Naive thymus-derived CD4-positive, alpha-beta T cell (primary cell): ENCODE measurements around the gene SELPLG. TPM values are rescaled to one million over a fixed set of nuclear protein-coding genes. Genes with fewer than 3 reads are reported as not detected.
A peak's percentile ranks its signal among the peaks of the same experiment; 100 is the strongest.
"Not testable (repeated sequence)": the region's sequence is repeated elsewhere in the genome, so short reads cannot be mapped to it uniquely, and the experiment has no call there.

ENCODE experiments used
- ATAC-seq: fragments of 150-1000 bp; cut with Tn5 transposase; 2 replicates; pipeline ENCODE4 v1.10.0; 2021; ENCODE audit warnings: mild to moderate bottlenecking, moderate library complexity
- CTCF ChIA-PET: fragments of 350-600 bp; sonication (Branson Sonifier 250); formaldehyde crosslinking; loops from one replicate; lab custom pipeline; 2021; ENCODE audit warnings: antibody characterized with exemption; lab: Charles Lee
- POLR2A ChIA-PET: fragments of 350-600 bp; sonication (Branson Sonifier 250); formaldehyde crosslinking; loops from one replicate; lab custom pipeline; 2021; ENCODE audit warnings: antibody characterized with exemption, inconsistent platforms; lab: Charles Lee
- DNase-seq, 9 donors: peaks; one replicate each; pipeline versions ENCODE4 v3.0.0 to v3.0.0-alpha.2; 2020 to 2022; ENCODE audit warnings: mixed read lengths in 1 of 9
- H3K27ac ChIP-seq: one replicate; pipeline ENCODE4 v1.7.0; 2013; ENCODE audit warnings: mild to moderate bottlenecking, low read depth, low read length, moderate library complexity
- H3K27me3 ChIP-seq, 2 donors: one replicate each; pipeline ENCODE4 v1.7.0; 2013; ENCODE audit warnings: low read length in 2 of 2, mild to moderate bottlenecking in 2 of 2, moderate library complexity in 2 of 2; ENCODE audit not compliant: control insufficient read depth in 2 of 2, insufficient read depth in 2 of 2
- H3K36me3 ChIP-seq, 3 experiments: 1 replicate in 2 of 3; 2 replicates in 1 of 3; pipeline ENCODE4 v1.7.0; 2013; ENCODE audit warnings: low read length in 3 of 3, mild to moderate bottlenecking in 3 of 3, moderate library complexity in 1 of 3; ENCODE audit not compliant: insufficient read depth in 3 of 3, control insufficient read depth in 2 of 3
- H3K4me1 ChIP-seq, 2 donors: one replicate each; pipeline ENCODE4 v1.7.0; 2013; ENCODE audit warnings: low read length in 2 of 2, mild to moderate bottlenecking in 2 of 2, moderate library complexity in 1 of 2; ENCODE audit not compliant: control insufficient read depth in 2 of 2, insufficient read depth in 2 of 2
- H3K4me3 ChIP-seq: 2 replicates; pipeline ENCODE4 v1.7.0; 2013; ENCODE audit warnings: mild to moderate bottlenecking, low read length
- H3K9me3 ChIP-seq, 3 experiments: 1 replicate in 2 of 3; 2 replicates in 1 of 3; pipeline ENCODE4 v1.7.0; 2013; ENCODE audit warnings: low read length in 3 of 3; ENCODE audit not compliant: control insufficient read depth in 2 of 3
- H3K27ac Mint-ChIP-seq, 9 donors: one replicate each; pipeline ENCODE4 v1.8.0; 2020 to 2022; ENCODE audit warnings: mixed read lengths in 9 of 9, mild to moderate bottlenecking in 8 of 9, moderate library complexity in 5 of 9, inconsistent platforms in 2 of 9
- H3K27me3 Mint-ChIP-seq, 5 donors: one replicate each; pipeline ENCODE4 v1.8.0; 2021 to 2022; ENCODE audit warnings: mixed read lengths in 5 of 5, mild to moderate bottlenecking in 1 of 5
- H3K36me3 Mint-ChIP-seq, 5 donors: one replicate each; pipeline ENCODE4 v1.8.0; 2020 to 2022; ENCODE audit warnings: mixed read lengths in 5 of 5, mild to moderate bottlenecking in 3 of 5, inconsistent platforms in 1 of 5
- H3K4me1 Mint-ChIP-seq, 7 donors: one replicate each; pipeline ENCODE4 v1.8.0; 2020 to 2022; ENCODE audit warnings: mixed read lengths in 7 of 7, mild to moderate bottlenecking in 3 of 7, inconsistent platforms in 1 of 7
- H3K4me3 Mint-ChIP-seq, 10 donors: one replicate each; pipeline ENCODE4 v1.8.0; 2020 to 2022; ENCODE audit warnings: mild to moderate bottlenecking in 10 of 10, mixed read lengths in 10 of 10, moderate library complexity in 6 of 10, inconsistent platforms in 2 of 10
- H3K9me3 Mint-ChIP-seq, 11 donors: one replicate each; pipeline ENCODE4 v1.8.0; 2020 to 2022; ENCODE audit warnings: mixed read lengths in 11 of 11, mild to moderate bottlenecking in 4 of 11, inconsistent platforms in 1 of 11, moderate library complexity in 1 of 11
- intact Hi-C, 2 donors: fragments of 100-400 bp; cut with micrococcal nuclease; formaldehyde crosslinking; loops; one replicate each; pipeline ENCODE4 v1.15.1; 2023
- polyA plus RNA-seq, 2 donors: library from polyadenylated mRNA; unstranded; fragments of 300-500 nt; fragmentation: Illumina TruSeq; gene quantifications; one replicate each; pipeline ENCODE4 v1.2.3, GENCODE V29; 2021
- total RNA-seq, 6 experiments: library from RNA in 5 of 6; stranded (reverse) in 5 of 6; gene quantifications; 1 replicate in 5 of 6; 2 replicates in 1 of 6; pipeline ENCODE4 v1.2.3 and lab custom pipeline; 2021 to 2026

The SELPLG gene
- total and polyA plus RNA-seq, 7 experiments from 2014 or later = 54.3 to 831 (median 161) TPM

GRCh38 chr12:108631261-108631660, 2.4 kb downstream of the SELPLG start:
- peak overlapping the region; percentile 95 to 100 (median 98) for H3K27ac Mint-ChIP-seq
- ATAC-seq, H3K27me3 Mint-ChIP-seq, H3K27me3 ChIP-seq, H3K9me3 ChIP-seq, DNase-seq, H3K9me3 Mint-ChIP-seq: not testable (repeated sequence)
- Histone ChIP-seq H3K36me3 (peaks cover 0 to 25% (median 0%) of the 10 kb centered on the region in 3 experiments), H3K4me3 (peak overlapping the region; percentile 98), H3K27ac (peak overlapping the region; percentile 89), H3K4me1 (peaks cover 62 to 73% of the 10 kb centered on the region in 2 donors)
- H3K4me1 Mint-ChIP-seq = peaks cover 46 to 76% (median 70%) of the 10 kb centered on the region in 7 donors
- intact Hi-C loops = loop anchor here (1.0 to 10.0 kb wide), 4 partner anchors 114 to 1536 kb away; partner anchors contain the start of genes FICD (in 2 of the 2), CRY1 (in 1 of the 2) and GLTP (in 1 of the 2)
- peaks cover 4 to 50% (median 9%) of the 10 kb centered on the region in 5 donors for H3K36me3 Mint-ChIP-seq
- CTCF ChIA-PET = interaction anchor here (0.8 to 10.6 kb wide), 7 partner anchors 10 to 172 kb away, joined by 3 to 149 read pairs (median 4); no protein-coding TSS in a partner anchor
- POLR2A ChIA-PET = interaction anchor here (0.7 to 12.6 kb wide), 10 partner anchors 8 to 65 kb away, joined by 3 to 200 read pairs (median 13); partner anchors contain the start of genes ISCU and SART3
- H3K4me3 Mint-ChIP-seq = peak overlapping the region; percentile 90 to 100 (median 99)

DNA sequence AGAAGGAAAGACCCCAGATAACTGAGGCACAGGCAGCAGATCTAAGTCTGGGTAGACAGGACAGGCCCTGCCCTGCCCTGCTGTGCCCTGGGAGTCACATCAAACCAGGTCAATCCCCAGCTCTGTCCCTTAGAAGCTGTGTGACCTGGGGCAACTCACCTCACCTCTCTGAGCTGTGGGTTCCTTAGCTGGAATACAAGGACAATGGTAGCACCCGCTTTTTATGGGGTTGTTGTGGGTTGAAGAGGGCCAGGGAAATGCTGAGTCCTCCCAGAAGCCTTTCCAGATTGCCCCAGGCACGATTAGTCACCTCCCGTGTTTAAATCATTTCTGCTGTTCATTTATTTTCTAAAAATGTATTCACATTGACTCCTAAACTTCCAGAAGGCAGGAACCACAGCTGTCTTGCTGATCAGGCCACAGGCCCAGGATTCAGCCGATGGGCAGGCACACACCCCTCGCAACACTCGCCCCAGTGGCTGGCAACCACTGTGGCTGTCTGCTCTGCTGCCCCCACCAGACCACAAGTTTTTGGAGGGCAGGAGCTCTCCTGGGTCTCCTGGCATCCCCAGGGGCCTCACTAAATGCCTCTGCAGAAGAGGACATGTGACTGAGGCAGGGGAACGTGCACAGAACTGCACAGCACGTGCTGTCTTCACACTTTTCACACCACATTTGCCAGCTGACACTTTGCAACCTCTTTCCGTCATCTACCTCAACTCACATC, 3.0 kb downstream of the SELPLG start:
- H3K9me3 Mint-ChIP-seq = peaks cover 0 to 4% (median 0%) of the 10 kb centered on the region in 11 donors
- Histone ChIP-seq H3K27ac (peak overlapping the region; percentile 89), H3K9me3 (no peaks in the 10 kb centered on the region), H3K4me3 (peak overlapping the region; percentile 50), H3K4me1 (peaks cover 58 to 73% of the 10 kb centered on the region in 2 donors), H3K27me3 (no peaks in the 10 kb centered on the region), H3K36me3 (peaks cover 0 to 30% (median 3%) of the 10 kb centered on the region in 3 experiments)
- POLR2A ChIA-PET = interaction anchor here (1.0 to 12.6 kb wide), 7 partner anchors 9 to 64 kb away, joined by 3 to 200 read pairs (median 7); partner anchors contain the start of genes ISCU and SART3
- peak overlapping the region; percentile 82 to 100 (median 97) for H3K27ac Mint-ChIP-seq
- no peaks in the 10 kb centered on the region for H3K27me3 Mint-ChIP-seq
- CTCF ChIA-PET = interaction anchor here (0.8 to 10.6 kb wide), 7 partner anchors 10 to 173 kb away, joined by 3 to 149 read pairs (median 3); no protein-coding TSS in a partner anchor
- peaks cover 6 to 53% (median 9%) of the 10 kb centered on the region in 5 donors for H3K36me3 Mint-ChIP-seq
- H3K4me3 Mint-ChIP-seq = peak overlapping the region; percentile 90 to 100 (median 99)
- ATAC-seq = no peak
- intact Hi-C loops = loop anchor here (1.0 to 10.0 kb wide), 4 partner anchors 113 to 1536 kb away; partner anchors contain the start of genes FICD (in 2 of the 2), CRY1 (in 1 of the 2) and GLTP (in 1 of the 2)
- H3K4me1 Mint-ChIP-seq = peaks cover 43 to 74% (median 67%) of the 10 kb centered on the region in 7 donors
- DNase-seq = peak in 1 of 9 donors; percentile 31

- Mint-ChIP-seq H3K27ac (peak overlapping the region; percentile 82 to 100 (median 97)), H3K9me3 (peaks cover 0 to 4% (median 0%) of the 10 kb centered on the region in 11 donors), H3K4me3 (peak overlapping the region; percentile 90 to 100 (median 99)), H3K36me3 (peaks cover 10 to 60% (median 13%) of the 10 kb centered on the region in 5 donors), H3K4me1 (peaks cover 49 to 74% (median 70%) of the 10 kb centered on the region in 7 donors), H3K27me3 (no peaks in the 10 kb centered on the region)
- Histone ChIP-seq H3K4me1 (peaks cover 55 to 75% of the 10 kb centered on the region in 2 donors), H3K4me3 (peak overlapping the region; percentile 50), H3K27me3 (no peaks in the 10 kb centered on the region), H3K9me3 (no peaks in the 10 kb centered on the region), H3K27ac (peak overlapping the region; percentile 89), H3K36me3 (peaks cover 0 to 36% (median 9%) of the 10 kb centered on the region in 3 experiments)
- CTCF ChIA-PET = interaction anchor here (1.0 to 10.6 kb wide), 5 partner anchors 11 to 173 kb away, joined by 3 to 149 read pairs (median 3); no protein-coding TSS in a partner anchor
- DNase-seq (peak in 7 of 9 donors; percentile 34 to 87 (median 56)), ATAC-seq (peak; percentile 53)
- intact Hi-C loops = loop anchor here (1.0 to 10.0 kb wide), 6 partner anchors 67 to 1535 kb away; partner anchors contain the start of genes CRY1 (in 1 of the 2), FICD (in 1 of the 2), GLTP (in 1 of the 2) and ISCU (in 1 of the 2)
- POLR2A ChIA-PET = interaction anchor here (1.0 to 12.6 kb wide), 4 partner anchors 14 to 64 kb away, joined by 3 to 200 read pairs (median 70); partner anchors contain the start of genes ISCU and SART3
These were observed 3.7 kb downstream of the SELPLG start for GRCh38 chr12:108629824-108630476.

DNA sequence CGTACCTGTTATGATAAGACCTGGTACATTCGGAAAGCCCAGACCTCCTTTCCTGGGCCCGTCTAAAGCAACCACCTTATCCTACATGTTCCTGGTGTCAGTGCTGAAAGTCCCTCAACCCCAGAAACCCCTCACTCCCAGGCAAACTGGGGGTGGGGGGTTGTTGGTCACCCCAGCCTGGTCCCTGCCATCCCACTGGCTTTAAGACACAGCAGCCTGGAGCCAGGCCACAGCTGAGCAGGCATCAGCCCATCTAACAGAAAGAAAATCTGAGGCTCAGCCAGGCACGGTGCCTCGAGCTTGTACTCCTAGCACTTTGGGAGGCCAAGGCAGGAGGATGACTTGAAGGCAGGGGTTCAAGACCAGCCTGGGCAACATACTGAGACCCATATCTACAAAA, 4.5 kb downstream of the SELPLG start:
- H3K27me3 Mint-ChIP-seq = no peaks in the 10 kb centered on the region
- H3K9me3 Mint-ChIP-seq = peaks cover 0 to 4% (median 0%) of the 10 kb centered on the region in 11 donors
- Histone ChIP-seq H3K9me3 (no peaks in the 10 kb centered on the region), H3K4me3 (peak overlapping the region; percentile 50), H3K4me1 (peaks cover 47 to 68% of the 10 kb centered on the region in 2 donors), H3K27ac (peak overlapping the region; percentile 89), H3K27me3 (no peaks in the 10 kb centered on the region), H3K36me3 (peaks cover 0 to 42% (median 9%) of the 10 kb centered on the region in 3 experiments)
- peaks cover 10 to 61% (median 14%) of the 10 kb centered on the region in 5 donors for H3K36me3 Mint-ChIP-seq
- intact Hi-C loops = loop anchor here in 1 of 2 donors (1.0 to 2.0 kb wide), 3 partner anchors 66 to 470 kb away; partner anchors contain the start of gene ISCU
- ChIA-PET CTCF (interaction anchor here (1.0 to 10.6 kb wide), 2 partner anchors 10 to 17 kb away, joined by 4 to 149 read pairs; no protein-coding TSS in a partner anchor), POLR2A (interaction anchor here (11.1 to 12.6 kb wide), 2 partner anchors 13 to 63 kb away, joined by 132 to 200 read pairs; partner anchors contain the start of genes ISCU and SART3)
- H3K4me1 Mint-ChIP-seq = peaks cover 44 to 73% (median 68%) of the 10 kb centered on the region in 7 donors
- ATAC-seq (no peak), DNase-seq (no peak)
- H3K4me3 Mint-ChIP-seq = peak overlapping the region; percentile 90 to 100 (median 99)
- H3K27ac Mint-ChIP-seq = peak overlapping the region; percentile 82 to 100 (median 97)

- H3K4me1 ChIP-seq = peaks cover 51 to 77% of the 10 kb centered on the region in 2 donors
- DNase-seq (no peak), ATAC-seq (no peak)
- peaks cover 11 to 55% (median 21%) of the 10 kb centered on the region in 3 experiments for H3K36me3 ChIP-seq
- peak overlapping the region; percentile 47 to 100 (median 68) for H3K4me3 Mint-ChIP-seq
- peak overlapping the region; percentile 76 to 100 (median 93) for H3K27ac Mint-ChIP-seq
- H3K27me3 ChIP-seq = no peaks in the 10 kb centered on the region
- H3K4me3 ChIP-seq = no peak overlapping the region
- intact Hi-C loops = no loop called here
- H3K9me3 Mint-ChIP-seq = peaks cover 0 to 4% (median 0%) of the 10 kb centered on the region in 11 donors
- peaks cover 46 to 83% (median 75%) of the 10 kb centered on the region in 7 donors for H3K4me1 Mint-ChIP-seq
- H3K27me3 Mint-ChIP-seq = no peaks in the 10 kb centered on the region
- H3K27ac ChIP-seq = peak overlapping the region; percentile 89
- POLR2A ChIA-PET = interaction anchor here (0.7 to 12.6 kb wide), 6 partner anchors 11 to 482 kb away, joined by 3 to 132 read pairs (median 4); no protein-coding TSS in a partner anchor
- peaks cover 13 to 65% (median 19%) of the 10 kb centered on the region in 5 donors for H3K36me3 Mint-ChIP-seq
- CTCF ChIA-PET = interaction anchor here (0.6 to 10.6 kb wide), 5 partner anchors 9 to 230 kb away, joined by 3 to 149 read pairs (median 5); partner anchors contain the start of gene SSH1
- no peaks in the 10 kb centered on the region for H3K9me3 ChIP-seq
These were observed 6.4 kb downstream of the SELPLG start for GRCh38 chr12:108627134-108627920.
